ENCODE results near the gene BOLA2. TPM values are rescaled to one million over a fixed set of nuclear protein-coding genes. Genes with fewer than 3 reads are reported as not detected.
"Not testable (repeated sequence)": the region's sequence is repeated elsewhere in the genome, so short reads cannot be mapped to it uniquely, and the experiment has no call there.

Gene BOLA2
- total RNA-seq: 8.6 TPM

- not testable (repeated sequence) for DNase-seq
Observed at GRCh38 chr16:29454269-29454668, at the start of gene BOLA2, which contains the start of gene SLX1B. Gene BOLA2 (minus strand): TSS chr16:29454351. CDS start chr16:29454253, 98 bp downstream. Gene SLX1B (plus strand): TSS chr16:29454533.

- DNase-seq: not testable (repeated sequence)
Observed at GRCh38 chr16:29482276-29482675, 28.1 kb upstream of the BOLA2 start.

GRCh38 chr16:29472065-29472464 is 17.9 kb upstream of the BOLA2 start:
- DNase-seq: not testable (repeated sequence)

- not testable (repeated sequence) for DNase-seq
Observed at GRCh38 chr16:29469660-29470059, 15.5 kb upstream of the BOLA2 start.

- not testable (repeated sequence) for DNase-seq
Observed at GRCh38 chr16:29467654-29468366, 13.7 kb upstream of the BOLA2 start.

GRCh38 chr16:29466904-29467303 is 12.8 kb upstream of the BOLA2 start:
- DNase-seq: not testable (repeated sequence)

- not testable (repeated sequence) for DNase-seq
Observed at GRCh38 chr16:29465985-29466824, 12.1 kb upstream of the BOLA2 start.

GRCh38 chr16:29460647-29461030 is 6.5 kb upstream of the BOLA2 start:
- not testable (repeated sequence) for DNase-seq

- not testable (repeated sequence) for DNase-seq
Observed at GRCh38 chr16:29459706-29460646, 5.8 kb upstream of the BOLA2 start, which contains the start of gene SULT1A4. Gene SULT1A4 (plus strand): TSS chr16:29459913. CDS start chr16:29461386, 1,473 bp downstream.

GRCh38 chr16:29457660-29458059 is 3.5 kb upstream of the BOLA2 start:
- not testable (repeated sequence) for DNase-seq

GRCh38 chr16:29454828-29455227 is 677 bp upstream of the BOLA2 start:
- not testable (repeated sequence) for DNase-seq

GRCh38 chr16:29453754-29454153 is 397 bp downstream of the BOLA2 start:
- not testable (repeated sequence) for DNase-seq

GRCh38 chr16:29425390-29425789 is 28.8 kb downstream of the BOLA2 start:
- not testable (repeated sequence) for DNase-seq

- not testable (repeated sequence) for DNase-seq
Observed at GRCh38 chr16:29423587-29423986, 30.6 kb downstream of the BOLA2 start.

- not testable (repeated sequence) for DNase-seq
Observed at GRCh38 chr16:29405249-29405648, 48.9 kb downstream of the BOLA2 start.

Small RNA genes within 50 kb of the gene (small RNA-seq; reads per million reads assigned to genes)
- gene AC133555.2 (ENCODE audit: low replicate concordance): not detected

Other genes starting within 250 kb of the BOLA2 start
- 2.1 TPM for gene NPIPB11, start 47.6 kb downstream of the BOLA2 start, total RNA-seq
- 6.2 TPM for gene SLX1B, start 182 bp upstream of the BOLA2 start, total RNA-seq
- gene SULT1A4, start 5.6 kb upstream of the BOLA2 start, total RNA-seq: 2.3 TPM
- gene NPIPB12, start 52.1 kb upstream of the BOLA2 start, total RNA-seq: 24.6 TPM
- gene SPN, start 208.9 kb upstream of the BOLA2 start, total RNA-seq: 0.62 TPM
- 24.9 TPM for gene QPRT, start 224.8 kb upstream of the BOLA2 start, total RNA-seq

All from tongue (tissue), 3 donors.